ENCODE results near the gene DNER. TPM values are rescaled to one million over a fixed set of nuclear protein-coding genes. Genes with fewer than 3 reads are reported as not detected.

The DNER gene
- total and polyA plus RNA-seq, 12 donors = 49.2 to 309 (median 155) TPM

- WGBS, 4 donors = 82 to 90% (median 86%) methylated on average over 6 of the region's 6 CpGs
- peaks cover 14 to 18% of the 10 kb centered on the region in 2 donors for H3K4me1 ChIP-seq (replicated peaks in 1 of 2)
- H3K27me3 ChIP-seq = no peaks in the 10 kb centered on the region
- H3K9me3 ChIP-seq (replicated peaks in 1 of 3) = no peaks in the 10 kb centered on the region
- intact Hi-C loops (cut with DNase I) = no loop called here
- no peak overlapping the region for H3K4me3 ChIP-seq
- H3K36me3 ChIP-seq (replicated peaks in 1 of 2) = no peaks in the 10 kb centered on the region
- TF ChIP-seq POLR2A (IDR thresholded peaks at IDR 0.05) (no peak), CTCF (IDR thresholded peaks at IDR 0.05) (no peak)
- peak overlapping the region in 3 of 5 donors; percentile 80 to 88 (median 83) for H3K27ac ChIP-seq
- DNase-seq = no peak
Measured at GRCh38 chr2:229446350-229446749, 268.0 kb downstream of the DNER start.

- H3K4me3 ChIP-seq = peak overlapping the region in 1 of 4 donors; percentile 32
- no peaks in the 10 kb centered on the region for H3K9me3 ChIP-seq (replicated peaks in 1 of 3)
- TF ChIP-seq CTCF (IDR thresholded peaks at IDR 0.05) (no peak), POLR2A (IDR thresholded peaks at IDR 0.05) (no peak)
- WGBS, 4 donors = 59 to 70% (median 64%) methylated on average over 11 of the region's 11 CpGs
- DNase-seq = peak in 3 of 7 donors; percentile 20 to 39 (median 30)
- peak overlapping the region; percentile 41 to 88 (median 80) for H3K27ac ChIP-seq
- no peaks in the 10 kb centered on the region for H3K27me3 ChIP-seq
- H3K36me3 ChIP-seq (replicated peaks in 1 of 2) = no peaks in the 10 kb centered on the region
- intact Hi-C loops (cut with DNase I) = no loop called here
- peaks cover 14 to 18% of the 10 kb centered on the region in 2 donors for H3K4me1 ChIP-seq (replicated peaks in 1 of 2)
Measured at GRCh38 chr2:229445501-229446211, 268.7 kb downstream of the DNER start.

GRCh38 chr2:229445019-229445418 is 269.3 kb downstream of the DNER start:
- no peaks in the 10 kb centered on the region for H3K36me3 ChIP-seq (replicated peaks in 1 of 2)
- intact Hi-C loops (cut with DNase I) = no loop called here
- peak; percentile 47 to 82 (median 73) for DNase-seq

More at GRCh38 chr2:229445019-229445418, 269.3 kb downstream of the DNER start:
- 38 to 66% (median 57%) methylated on average over 7 of the region's 7 CpGs for WGBS, 4 donors
- no peaks in the 10 kb centered on the region for H3K27me3 ChIP-seq
- H3K27ac ChIP-seq = peak overlapping the region; percentile 41 to 88 (median 80)
- no peak overlapping the region for H3K4me3 ChIP-seq
- no peaks in the 10 kb centered on the region for H3K9me3 ChIP-seq (replicated peaks in 1 of 3)
- TF ChIP-seq POLR2A (IDR thresholded peaks at IDR 0.05) (peak in 1 of 2 donors; percentile 79), CTCF (IDR thresholded peaks at IDR 0.05) (no peak)
- H3K4me1 ChIP-seq (replicated peaks in 1 of 2) = peaks cover 14 to 18% of the 10 kb centered on the region in 2 donors
